Loucy (cell line): ENCODE measurements around the gene MEIOB.

Experiments used
- H2AFZ ChIP-seq: fragments of 200-600 bp; sonication (generic); 2 replicates; pipeline ENCODE4 v1.6.0; 2016; ENCODE audit warnings: antibody characterized with exemption, mild to moderate bottlenecking, low read length, moderate library complexity
- H3F3A ChIP-seq: fragments of 200-600 bp; 2 replicates; pipeline ENCODE4 v1.6.0; 2016; ENCODE audit warnings: antibody characterized with exemption, low read depth, mild to moderate bottlenecking
- H3K27me3 ChIP-seq: fragments of 200-600 bp; sonication (generic); 2 replicates; pipeline ENCODE4 v1.6.1; 2014; ENCODE audit warnings: low read length, mild to moderate bottlenecking; ENCODE audit not compliant: insufficient read depth, poor library complexity, severe bottlenecking
- H3K36me3 ChIP-seq: fragments of 200-600 bp; sonication (generic); 2 replicates; pipeline ENCODE4 v1.6.1; 2016; ENCODE audit warnings: low read length; ENCODE audit not compliant: insufficient read depth
- H3K4me1 ChIP-seq: fragments of 200-600 bp; sonication (generic); 2 replicates; pipeline ENCODE4 v1.5.1; 2014; ENCODE audit warnings: low read length, mild to moderate bottlenecking; ENCODE audit not compliant: insufficient read depth, poor library complexity, severe bottlenecking
- H3K4me2 ChIP-seq: fragments of 200-600 bp; sonication (generic); 2 replicates; pipeline ENCODE4 v1.6.0; 2014; ENCODE audit warnings: antibody characterized with exemption, low read length, low read depth, mild to moderate bottlenecking; ENCODE audit not compliant: poor library complexity, severe bottlenecking
- H3K4me3 ChIP-seq: fragments of 200-600 bp; sonication (generic); 2 replicates; pipeline ENCODE4 v1.5.1; 2014; ENCODE audit warnings: low read length, mild to moderate bottlenecking, mixed read lengths; ENCODE audit not compliant: poor library complexity, severe bottlenecking
- H3K79me2 ChIP-seq: fragments of 200-600 bp; sonication (generic); 2 replicates; pipeline ENCODE4 v1.6.1; 2014; ENCODE audit warnings: low read length; ENCODE audit not compliant: insufficient read depth
- H3K9ac ChIP-seq: fragments of 200-600 bp; sonication (generic); 2 replicates; pipeline ENCODE4 v1.6.0; 2014; ENCODE audit warnings: mild to moderate bottlenecking, low read depth, low read length, moderate library complexity; ENCODE audit not compliant: poor library complexity, severe bottlenecking
- H3K9me2 ChIP-seq: fragments of 200-600 bp; sonication (generic); replicated peaks from 2 replicates; pipeline ENCODE4 v1.6.1; 2016; ENCODE audit warnings: low read depth, low read length, mixed read lengths
- H3K9me3 ChIP-seq: fragments of 200-600 bp; sonication (generic); 2 replicates; pipeline ENCODE4 v1.6.1; 2014; ENCODE audit warnings: mild to moderate bottlenecking, antibody characterized with exemption, low read length, low read depth; ENCODE audit not compliant: insufficient read depth
- H4K20me1 ChIP-seq: fragments of 200-600 bp; sonication (generic); 2 replicates; pipeline ENCODE4 v1.6.0; 2014; ENCODE audit warnings: antibody characterized with exemption, low read length, mild to moderate bottlenecking; ENCODE audit not compliant: insufficient read depth, poor library complexity, severe bottlenecking
- CTCF ChIP-seq: fragments of 200-600 bp; sonication (generic); conservative IDR thresholded peaks from 2 replicates; pipeline ENCODE4 v1.5.1; 2014; ENCODE audit warnings: mild to moderate bottlenecking, antibody characterized with exemption, low read length
- EZH2phosphoT487 ChIP-seq: fragments of 200-600 bp; IDR thresholded peaks from 2 replicates; pipeline ENCODE4 v1.6.1; 2018; ENCODE audit warnings: antibody characterized with exemption, mild to moderate bottlenecking, moderate library complexity, borderline replicate concordance

The MEIOB gene

GRCh38 chr16:1895068-1895467, 23.1 kb upstream of the MEIOB start:
- Histone ChIP-seq H3K36me3 (no peaks in the 10 kb centered on the region), H3K4me2 (no peak overlapping the region), H3K9me3 (no peaks in the 10 kb centered on the region), H3K4me3 (no peak overlapping the region), H3K4me1 (no peaks in the 10 kb centered on the region), H3K27me3 (no peaks in the 10 kb centered on the region), H3K9ac (no peak overlapping the region), H2AFZ (no peak overlapping the region), H3F3A (no peaks in the 10 kb centered on the region), H3K79me2 (no peaks in the 10 kb centered on the region), H3K9me2 (no peaks in the 10 kb centered on the region), H4K20me1 (no peaks in the 10 kb centered on the region)
- TF ChIP-seq EZH2phosphoT487 (no peak), CTCF (no peak)

GRCh38 chr16:1890708-1891050, 18.7 kb upstream of the MEIOB start:
- Histone ChIP-seq H3K9me3 (no peaks in the 10 kb centered on the region), H3K9ac (no peak overlapping the region), H3K4me3 (no peak overlapping the region), H3F3A (no peaks in the 10 kb centered on the region), H4K20me1 (no peaks in the 10 kb centered on the region), H2AFZ (no peak overlapping the region), H3K27me3 (no peaks in the 10 kb centered on the region), H3K79me2 (no peaks in the 10 kb centered on the region), H3K4me1 (no peaks in the 10 kb centered on the region), H3K9me2 (no peaks in the 10 kb centered on the region), H3K36me3 (no peaks in the 10 kb centered on the region), H3K4me2 (no peak overlapping the region)
- no peak for TF ChIP-seq CTCF
- no peak for TF ChIP-seq EZH2phosphoT487

GRCh38 chr16:1890024-1890707, 18.2 kb upstream of the MEIOB start:
- no peak overlapping the region for H3K4me2 ChIP-seq
- H3K36me3 ChIP-seq = no peaks in the 10 kb centered on the region
- no peak for TF ChIP-seq CTCF
- TF ChIP-seq EZH2phosphoT487 = no peak
- no peaks in the 10 kb centered on the region for H3K9me2 ChIP-seq
- H3K4me1 ChIP-seq = no peaks in the 10 kb centered on the region
- no peak overlapping the region for H3K9ac ChIP-seq
- no peaks in the 10 kb centered on the region for H3K27me3 ChIP-seq
- no peak overlapping the region for H2AFZ ChIP-seq
- H3K4me3 ChIP-seq = no peak overlapping the region
- no peaks in the 10 kb centered on the region for H3K9me3 ChIP-seq
- no peaks in the 10 kb centered on the region for H4K20me1 ChIP-seq
- H3K79me2 ChIP-seq = no peaks in the 10 kb centered on the region
- H3F3A ChIP-seq = no peaks in the 10 kb centered on the region
